CD14-positive monocyte (primary cell): ENCODE measurements around the gene NOTCH1. TPM values are rescaled to one million over a fixed set of nuclear protein-coding genes. Genes with fewer than 3 reads are reported as not detected.

Source experiments
- DNase-seq, 3 donors: peaks; one replicate each; pipeline ENCODE4 v3.0.0-alpha.2; 2011 to 2022
- H2AFZ ChIP-seq: 2 replicates; pipeline ENCODE4 v1.6.0; 2012; ENCODE audit warnings: mild to moderate bottlenecking, low read depth, low read length, inconsistent platforms; ENCODE audit not compliant: insufficient read depth, poor library complexity, severe bottlenecking
- H3K27ac ChIP-seq, 2 donors: 1 replicate in 1 of 2; 2 replicates in 1 of 2; pipeline ENCODE4 v1.5.1; 2012 to 2013; ENCODE audit warnings: low read length in 2 of 2, control low read depth in 1 of 2, inconsistent platforms in 1 of 2, low read depth in 1 of 2, mild to moderate bottlenecking in 1 of 2
- H3K27me3 ChIP-seq, 2 donors: one replicate each; pipeline versions ENCODE4 v1.6.0 to v1.6.1; 2011 to 2013; ENCODE audit warnings: low read length in 2 of 2; ENCODE audit not compliant: control insufficient read depth in 2 of 2, insufficient read depth in 2 of 2
- H3K36me3 ChIP-seq, 2 donors: replicated peaks in 1 of 2; 1 replicate in 1 of 2; 2 replicates in 1 of 2; pipeline versions ENCODE4 v1.5.1 to v1.6.1; 2012 to 2013; ENCODE audit warnings: low read length in 2 of 2, control low read depth in 1 of 2, inconsistent platforms in 1 of 2, mild to moderate bottlenecking in 1 of 2; ENCODE audit not compliant: insufficient read depth in 2 of 2, control insufficient read depth in 1 of 2
- H3K4me1 ChIP-seq, 2 donors: 1 replicate in 1 of 2; 2 replicates in 1 of 2; pipeline versions ENCODE4 v1.5.1 to v1.6.1; 2012 to 2013; ENCODE audit warnings: low read length in 2 of 2, control low read depth in 1 of 2, inconsistent platforms in 1 of 2, mild to moderate bottlenecking in 1 of 2, moderate library complexity in 1 of 2; ENCODE audit not compliant: insufficient read depth in 2 of 2, control insufficient read depth in 1 of 2
- H3K4me2 ChIP-seq: replicated peaks from 2 replicates; pipeline ENCODE3; 2012; ENCODE audit warnings: low read length, moderate library complexity, mild to moderate bottlenecking; ENCODE audit not compliant: poor library complexity, severe bottlenecking; ENCODE audit errors: extremely low read depth
- H3K4me3 ChIP-seq, 3 experiments: fragments of 200-600 bp in 1 of 3; sonication (generic) in 1 of 3; replicated peaks in 1 of 3; 1 replicate in 2 of 3; 2 replicates in 1 of 3; pipeline ENCODE4 v1.5.1; 2011 to 2013; ENCODE audit warnings: low read length in 3 of 3, mild to moderate bottlenecking in 3 of 3, control low read depth in 2 of 3, low read depth in 2 of 3, inconsistent platforms in 1 of 3, moderate library complexity in 1 of 3
- H3K79me2 ChIP-seq: 2 replicates; pipeline ENCODE4 v1.6.0; 2012; ENCODE audit warnings: mild to moderate bottlenecking, control low read depth, inconsistent platforms, low read length, moderate library complexity; ENCODE audit not compliant: insufficient read depth
- H3K9ac ChIP-seq: 2 replicates; pipeline ENCODE4 v1.6.0; 2017; ENCODE audit warnings: low read length, mild to moderate bottlenecking; ENCODE audit not compliant: insufficient read depth, poor library complexity, severe bottlenecking
- H3K9me3 ChIP-seq, 2 donors: replicated peaks in 1 of 2; 1 replicate in 1 of 2; 2 replicates in 1 of 2; pipeline versions ENCODE4 v1.5.1 to v1.6.1; 2012 to 2013; ENCODE audit warnings: low read length in 2 of 2, control low read depth in 1 of 2; ENCODE audit not compliant: control insufficient read depth in 1 of 2, insufficient read depth in 1 of 2
- H4K20me1 ChIP-seq: 2 replicates; pipeline ENCODE4 v1.6.0; 2012; ENCODE audit warnings: mild to moderate bottlenecking, low read length, control low read depth, moderate library complexity; ENCODE audit not compliant: insufficient read depth
- H3K27ac Mint-ChIP-seq, 7 donors: one replicate each; pipeline ENCODE4 v1.8.0; 2020; ENCODE audit warnings: mild to moderate bottlenecking in 7 of 7, mixed read lengths in 7 of 7, moderate library complexity in 6 of 7, inconsistent platforms in 2 of 7
- H3K27me3 Mint-ChIP-seq, 3 donors: one replicate each; pipeline ENCODE4 v1.8.0; 2021 to 2022; ENCODE audit warnings: low read depth in 3 of 3, mild to moderate bottlenecking in 3 of 3, mixed read lengths in 3 of 3, moderate library complexity in 3 of 3, inconsistent platforms in 1 of 3
- H3K36me3 Mint-ChIP-seq, 2 donors: one replicate each; pipeline ENCODE4 v1.8.0; 2020; ENCODE audit warnings: mixed read lengths in 2 of 2, inconsistent platforms in 1 of 2, mild to moderate bottlenecking in 1 of 2
- H3K4me1 Mint-ChIP-seq: one replicate; pipeline ENCODE4 v1.8.0; 2020; ENCODE audit warnings: mild to moderate bottlenecking, mixed read lengths
- H3K4me3 Mint-ChIP-seq, 2 donors: one replicate each; pipeline ENCODE4 v1.8.0; 2020; ENCODE audit warnings: mild to moderate bottlenecking in 2 of 2, mixed read lengths in 2 of 2, moderate library complexity in 1 of 2
- H3K9me3 Mint-ChIP-seq, 7 donors: one replicate each; pipeline ENCODE4 v1.8.0; 2020 to 2022; ENCODE audit warnings: mixed read lengths in 7 of 7, mild to moderate bottlenecking in 6 of 7, moderate library complexity in 6 of 7, inconsistent platforms in 2 of 7
- CTCF ChIP-seq: fragments of 200-600 bp; IDR thresholded peaks from one replicate; pipeline ENCODE4 v1.8.0; 2022; ENCODE audit warnings: antibody characterized with exemption, mild to moderate bottlenecking
- WGBS: methylation state at CpG from one replicate; pipeline ENCODE4 v1.1.5; 2013; ENCODE audit warnings: missing lambda C conversion rate; ENCODE audit not compliant: insufficient coverage; 5-methylcytosine and 5-hydroxymethylcytosine counted together
- intact Hi-C, 2 donors: fragments of 100-400 bp; cut with micrococcal nuclease; formaldehyde crosslinking; loops; one replicate each; pipeline versions ENCODE4 v1.15.0 to v1.15.1; 2023
- polyA plus RNA-seq, 3 donors: library from polyadenylated mRNA; depleted of rRNA in 1 of 3; unstranded in 2 of 3; stranded (reverse) in 1 of 3; fragments of 300-500 nt in 2 of 3; fragments of >200 nt in 1 of 3; fragmentation: Illumina TruSeq in 2 of 3; gene quantifications; 1 replicate in 2 of 3; 2 replicates in 1 of 3; pipeline ENCODE4 v1.2.3, GENCODE V29; 2012 to 2021

Gene NOTCH1
- polyA plus RNA-seq, 3 donors = 1.4 to 33.0 (median 2.2) TPM

GRCh38 chr9:136565715-136566552 lies 20.1 kb upstream of the NOTCH1 start:
- Mint-ChIP-seq H3K27me3 (peaks cover 0 to 4% (median 0%) of the 10 kb centered on the region in 3 donors), H3K4me1 (peaks cover 39% of the 10 kb centered on the region), H3K36me3 (peaks cover 2 to 4% of the 10 kb centered on the region in 2 donors), H3K9me3 (peaks cover 0 to 5% (median 0%) of the 10 kb centered on the region in 7 donors), H3K27ac (peak overlapping the region in 5 of 7 donors; percentile 35 to 93 (median 81)), H3K4me3 (no peak overlapping the region)
- no peak overlapping the region for H3K9ac ChIP-seq
- H3K79me2 ChIP-seq = no peaks in the 10 kb centered on the region
- TF ChIP-seq CTCF = no peak
- no peak overlapping the region for H2AFZ ChIP-seq
- no peaks in the 10 kb centered on the region for H3K27me3 ChIP-seq
- H3K27ac ChIP-seq = no peak overlapping the region
- no peak overlapping the region for H3K4me3 ChIP-seq
- no peak for DNase-seq
- H4K20me1 ChIP-seq = no peaks in the 10 kb centered on the region
- H3K4me1 ChIP-seq = peaks cover 48 to 54% of the 10 kb centered on the region in 2 donors
- intact Hi-C loops = loop anchor here in 1 of 2 donors (10.0 kb wide), 1 partner anchor 49 kb away; no protein-coding TSS in a partner anchor
- H3K9me3 ChIP-seq = no peaks in the 10 kb centered on the region
- H3K4me2 ChIP-seq = no peak overlapping the region
- H3K36me3 ChIP-seq = no peaks in the 10 kb centered on the region
- 93% methylated on average over 7 of the region's 26 CpGs for WGBS

- no peak for TF ChIP-seq CTCF
Observed at GRCh38 chr9:136565086-136565714, 19.4 kb upstream of the NOTCH1 start.

More at GRCh38 chr9:136565086-136565714, 19.4 kb upstream of the NOTCH1 start:
- Histone ChIP-seq H3K27ac (peak overlapping the region; percentile 83 to 91), H3K36me3 (no peaks in the 10 kb centered on the region), H3K27me3 (no peaks in the 10 kb centered on the region), H3K4me3 (peak overlapping the region in 1 of 3 experiments; percentile 45), H3K9me3 (no peaks in the 10 kb centered on the region), H3K4me1 (peaks cover 55 to 61% of the 10 kb centered on the region in 2 donors), H2AFZ (no peak overlapping the region), H3K4me2 (peak overlapping the region; percentile 66), H3K9ac (peak overlapping the region; percentile 38), H3K79me2 (no peaks in the 10 kb centered on the region), H4K20me1 (no peaks in the 10 kb centered on the region)
- no peak for DNase-seq
- peaks cover 6 to 10% of the 10 kb centered on the region in 2 donors for H3K36me3 Mint-ChIP-seq
- 93% methylated on average over 28 of the region's 28 CpGs for WGBS
- H3K4me3 Mint-ChIP-seq = peak overlapping the region in 1 of 2 donors; percentile 30
- peaks cover 0 to 2% (median 0%) of the 10 kb centered on the region in 3 donors for H3K27me3 Mint-ChIP-seq
- peaks cover 0 to 5% (median 3%) of the 10 kb centered on the region in 7 donors for H3K9me3 Mint-ChIP-seq
- intact Hi-C loops = loop anchor here in 1 of 2 donors (10.0 kb wide), 1 partner anchor 50 kb away; no protein-coding TSS in a partner anchor
- H3K27ac Mint-ChIP-seq = peak overlapping the region; percentile 81 to 93 (median 89)
- peaks cover 45% of the 10 kb centered on the region for H3K4me1 Mint-ChIP-seq
